GM12891 (cell line): Measurements from ENCODE around the gene CLCN1.

Experiments used
- PAX5 ChIP-seq: IDR thresholded peaks from 2 replicates; pipeline ENCODE4 v1.6.1; 2011; ENCODE audit warnings: low read length, moderate library complexity, mild to moderate bottlenecking; ENCODE audit not compliant: insufficient read depth, severe bottlenecking
- POLR2A ChIP-seq: IDR thresholded peaks from 2 replicates; pipeline ENCODE4 v1.6.1; 2011; ENCODE audit warnings: low read depth, low read length, control low read depth
- POLR2AphosphoS5 ChIP-seq: IDR thresholded peaks from 2 replicates; pipeline ENCODE4 v1.6.1; 2011; ENCODE audit warnings: low read depth, low read length, control low read depth
- POU2F2 ChIP-seq: IDR thresholded peaks from 2 replicates; pipeline ENCODE4 v1.6.1; 2011; ENCODE audit warnings: low read depth, mild to moderate bottlenecking, control low read depth, low read length, moderate library complexity
- SPI1 ChIP-seq: IDR thresholded peaks from 2 replicates; pipeline ENCODE4 v1.6.1; 2011; ENCODE audit warnings: low read depth, low read length, control low read depth
- TAF1 ChIP-seq: IDR thresholded peaks from 2 replicates; pipeline ENCODE4 v1.6.1; 2011; ENCODE audit warnings: low read depth, low read length, control low read depth

- TF ChIP-seq POLR2AphosphoS5 (no peak), POLR2A (no peak), TAF1 (no peak), PAX5 (no peak), SPI1 (no peak), POU2F2 (no peak)
Measured at GRCh38 chr7:143383642-143383957, 67.7 kb downstream of the CLCN1 start.
